Measurements from ENCODE around the gene ZNF324. TPM values are rescaled to one million over a fixed set of nuclear protein-coding genes. Genes with fewer than 3 reads are reported as not detected.
"Not testable (repeated sequence)": the region's sequence is repeated elsewhere in the genome, so short reads cannot be mapped to it uniquely, and the experiment has no call there.

ZNF324 gene
- total and polyA plus RNA-seq, 11 donors = 2.5 to 10.1 (median 5.3) TPM

DNA sequence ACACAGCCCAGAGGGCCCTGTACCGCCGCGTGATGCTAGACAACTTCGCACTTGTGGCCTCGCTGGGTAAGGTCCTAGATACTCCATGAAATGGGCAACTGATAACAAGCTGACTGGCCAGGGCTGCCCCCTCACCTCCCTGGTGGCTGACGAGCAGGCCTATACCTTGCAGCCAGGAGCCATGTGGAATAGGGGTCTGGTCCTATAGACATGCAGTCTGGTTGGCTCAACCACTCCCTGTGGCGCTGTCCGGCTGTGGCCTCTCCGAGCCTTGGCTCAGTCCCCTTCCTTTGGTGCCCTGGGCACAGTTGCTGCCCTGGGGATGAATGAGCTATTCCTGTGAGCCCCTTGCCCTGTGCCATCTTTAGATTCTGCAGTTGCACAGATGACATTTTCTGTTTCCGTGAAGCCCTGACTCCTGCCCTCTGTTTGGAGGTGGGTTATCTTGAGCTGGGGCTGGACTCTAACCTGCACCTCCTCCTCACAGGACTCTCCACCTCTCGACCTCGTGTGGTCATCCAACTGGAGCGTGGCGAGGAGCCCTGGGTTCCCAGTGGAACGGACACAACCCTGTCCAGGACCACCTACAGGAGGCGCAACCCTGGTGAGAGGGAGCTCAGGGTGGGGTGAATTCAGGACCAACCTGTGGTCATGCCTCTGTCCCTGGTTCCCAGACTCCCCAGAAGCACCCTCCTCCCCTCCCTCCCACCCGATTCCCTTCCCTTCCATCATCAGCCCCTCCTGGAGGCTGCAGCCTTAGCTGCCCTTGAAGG lies 2.5 kb downstream of the ZNF324 start:
- intact Hi-C loops (cut with DNase I) = no loop called here
- H3K36me3 ChIP-seq = peaks cover 0 to 42% (median 34%) of the 10 kb centered on the region in 9 donors
- H3K27me3 ChIP-seq = no peaks in the 10 kb centered on the region
- no peak overlapping the region for H3K27ac ChIP-seq
- no peak for DNase-seq
- H3K9me3 ChIP-seq = no peaks in the 10 kb centered on the region
- no peak for TF ChIP-seq POLR2A (IDR thresholded peaks at IDR 0.05)
- TF ChIP-seq, protein P1, sequence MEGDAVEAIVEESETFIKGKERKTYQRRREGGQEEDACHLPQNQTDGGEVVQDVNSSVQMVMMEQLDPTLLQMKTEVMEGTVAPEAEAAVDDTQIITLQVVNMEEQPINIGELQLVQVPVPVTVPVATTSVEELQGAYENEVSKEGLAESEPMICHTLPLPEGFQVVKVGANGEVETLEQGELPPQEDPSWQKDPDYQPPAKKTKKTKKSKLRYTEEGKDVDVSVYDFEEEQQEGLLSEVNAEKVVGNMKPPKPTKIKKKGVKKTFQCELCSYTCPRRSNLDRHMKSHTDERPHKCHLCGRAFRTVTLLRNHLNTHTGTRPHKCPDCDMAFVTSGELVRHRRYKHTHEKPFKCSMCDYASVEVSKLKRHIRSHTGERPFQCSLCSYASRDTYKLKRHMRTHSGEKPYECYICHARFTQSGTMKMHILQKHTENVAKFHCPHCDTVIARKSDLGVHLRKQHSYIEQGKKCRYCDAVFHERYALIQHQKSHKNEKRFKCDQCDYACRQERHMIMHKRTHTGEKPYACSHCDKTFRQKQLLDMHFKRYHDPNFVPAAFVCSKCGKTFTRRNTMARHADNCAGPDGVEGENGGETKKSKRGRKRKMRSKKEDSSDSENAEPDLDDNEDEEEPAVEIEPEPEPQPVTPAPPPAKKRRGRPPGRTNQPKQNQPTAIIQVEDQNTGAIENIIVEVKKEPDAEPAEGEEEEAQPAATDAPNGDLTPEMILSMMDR (IDR thresholded peaks at IDR 0.05) = no peak
- no peak overlapping the region for H3K4me3 ChIP-seq
- WGBS, 4 donors = 92 to 95% (median 93%) methylated on average over 13 to 17 of the region's 17 CpGs
- peaks cover 4 to 17% (median 13%) of the 10 kb centered on the region in 12 donors for H3K4me1 ChIP-seq
- ATAC-seq = no peak

DNA sequence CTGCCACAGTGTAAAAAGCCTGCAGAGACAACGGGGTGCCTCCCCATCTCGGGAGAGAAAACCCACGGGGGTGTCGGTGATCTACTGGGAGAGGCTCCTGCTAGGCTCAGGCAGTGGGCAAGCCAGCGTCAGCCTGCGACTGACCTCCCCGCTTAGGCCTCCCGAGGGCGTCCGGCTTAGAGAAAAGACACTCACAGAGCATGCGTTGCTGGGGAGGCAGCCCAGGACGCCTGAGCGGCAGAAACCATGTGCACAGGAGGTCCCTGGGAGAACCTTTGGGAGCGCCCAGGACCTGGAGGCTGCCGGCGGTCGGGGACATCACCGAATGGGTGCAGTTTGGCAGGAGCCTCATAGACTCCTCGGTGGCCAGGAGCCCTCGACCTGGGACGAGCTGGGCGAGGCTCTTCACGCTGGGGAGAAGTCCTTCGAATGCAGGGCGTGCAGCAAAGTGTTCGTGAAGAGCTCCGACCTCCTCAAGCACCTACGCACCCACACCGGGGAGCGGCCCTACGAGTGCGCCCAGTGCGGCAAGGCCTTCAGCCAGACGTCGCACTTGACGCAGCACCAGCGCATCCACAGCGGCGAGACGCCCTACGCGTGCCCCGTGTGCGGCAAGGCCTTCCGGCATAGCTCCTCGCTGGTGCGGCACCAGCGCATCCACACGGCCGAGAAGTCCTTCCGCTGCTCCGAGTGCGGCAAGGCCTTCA lies 4.1 kb downstream of the ZNF324 start:
- H3K27me3 ChIP-seq; H3K9me3 ChIP-seq; intact Hi-C loops (cut with DNase I); H3K27ac ChIP-seq; ATAC-seq; H3K4me3 ChIP-seq; DNase-seq: not testable (repeated sequence)
- H3K4me1 ChIP-seq = peaks cover 4 to 28% (median 18%) of the 10 kb centered on the region in 12 donors
- H3K36me3 ChIP-seq = peaks cover 0 to 42% (median 34%) of the 10 kb centered on the region in 9 donors
- WGBS, 4 donors = 94 to 96% (median 94%) methylated on average over 14 to 41 of the region's 53 CpGs

DNA sequence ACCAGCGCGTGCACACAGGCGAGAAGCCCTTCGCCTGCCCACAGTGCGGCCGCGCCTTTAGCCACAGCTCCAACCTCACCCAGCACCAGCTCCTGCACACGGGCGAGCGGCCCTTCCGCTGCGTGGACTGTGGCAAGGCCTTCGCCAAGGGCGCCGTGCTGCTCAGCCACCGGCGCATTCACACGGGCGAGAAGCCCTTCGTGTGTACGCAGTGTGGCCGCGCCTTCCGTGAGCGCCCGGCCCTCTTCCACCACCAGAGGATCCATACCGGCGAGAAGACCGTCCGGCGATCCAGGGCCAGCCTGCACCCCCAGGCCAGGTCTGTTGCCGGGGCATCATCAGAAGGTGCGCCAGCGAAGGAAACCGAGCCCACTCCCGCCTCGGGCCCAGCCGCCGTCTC lies 4.9 kb downstream of the ZNF324 start:
- TF ChIP-seq, protein P1 (IDR thresholded peaks at IDR 0.05) = no peak
- no peak for TF ChIP-seq POLR2A (IDR thresholded peaks at IDR 0.05)
- DNase-seq (no peak), ATAC-seq (no peak)
- intact Hi-C loops (cut with DNase I) = no loop called here
- Histone ChIP-seq H3K36me3 (peaks cover 0 to 42% (median 34%) of the 10 kb centered on the region in 9 donors), H3K27ac (no peak overlapping the region), H3K4me1 (peaks cover 1 to 28% (median 17%) of the 10 kb centered on the region in 12 donors), H3K4me3 (no peak overlapping the region), H3K9me3 (no peaks in the 10 kb centered on the region), H3K27me3 (no peaks in the 10 kb centered on the region)
- 94 to 96% (median 95%) methylated on average over 14 to 39 of the region's 39 CpGs for WGBS, 4 donors

DNA sequence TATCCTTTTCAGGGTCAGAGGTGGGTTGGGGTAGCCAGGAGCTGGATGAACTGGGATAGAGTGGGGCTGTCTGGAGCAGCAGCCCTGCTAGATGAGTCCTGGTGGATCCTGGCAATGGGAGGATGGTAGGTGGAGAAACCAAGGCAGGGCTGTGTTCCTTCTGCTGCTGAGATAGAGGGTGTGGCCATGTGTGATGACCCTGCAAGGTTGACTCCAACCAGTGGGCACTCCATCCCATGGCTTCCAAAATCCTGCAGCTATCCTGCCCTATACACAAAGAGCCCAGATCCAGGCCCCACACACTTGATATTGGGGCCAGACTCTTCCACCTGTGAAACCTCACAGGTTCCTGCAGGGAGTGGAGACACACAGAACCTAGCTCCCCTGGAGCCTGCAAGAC lies 6.9 kb downstream of the ZNF324 start:
- intact Hi-C loops (cut with DNase I) = no loop called here
- no peak for ATAC-seq
- Histone ChIP-seq H3K27ac (no peak overlapping the region), H3K36me3 (peaks cover 0 to 44% (median 34%) of the 10 kb centered on the region in 9 donors), H3K9me3 (no peaks in the 10 kb centered on the region), H3K4me3 (no peak overlapping the region), H3K4me1 (peaks cover 0 to 25% (median 14%) of the 10 kb centered on the region in 12 donors), H3K27me3 (no peaks in the 10 kb centered on the region)
- DNase-seq = no peak
- TF ChIP-seq, protein P1 (IDR thresholded peaks at IDR 0.05) = no peak
- no peak for TF ChIP-seq POLR2A (IDR thresholded peaks at IDR 0.05)
